ENCODE data around the gene LASP1.
A peak's percentile ranks its signal among the peaks of the same experiment; 100 is the strongest.
"Not testable (repeated sequence)": the region's sequence is repeated elsewhere in the genome, so short reads cannot be mapped to it uniquely, and the experiment has no call there.

LASP1 gene

GRCh38 chr17:38942696-38943334 lies 73.0 kb downstream of the LASP1 start:
- no peak overlapping the region for H3K4me3 ChIP-seq (ENCODE audit: low read length in 2 of 2)
- H3K27me3 ChIP-seq (ENCODE audit: control insufficient read depth in 1 of 2, insufficient read depth in 2 of 2, low read length in 2 of 2) = no peaks in the 10 kb centered on the region
- H3K4me1 ChIP-seq (ENCODE audit: control insufficient read depth, insufficient read depth, low read length) = no peaks in the 10 kb centered on the region
- H3K9me3 ChIP-seq (ENCODE audit: control insufficient read depth in 2 of 2, low read length in 2 of 2) = no peaks in the 10 kb centered on the region
- no peaks in the 10 kb centered on the region for H3K36me3 ChIP-seq (ENCODE audit: control insufficient read depth in 2 of 2, insufficient read depth in 2 of 2, low read length in 2 of 2)
- no peak overlapping the region for H3K27ac ChIP-seq (ENCODE audit: low read length)
- no peak overlapping the region for H3K9ac ChIP-seq (ENCODE audit: low read length in 2 of 2)

GRCh38 chr17:38943607-38944006 lies 73.7 kb downstream of the LASP1 start:
- no peak overlapping the region for H3K27ac ChIP-seq (ENCODE audit: low read length)
- no peaks in the 10 kb centered on the region for H3K4me1 ChIP-seq (ENCODE audit: control insufficient read depth, insufficient read depth, low read length)
- no peaks in the 10 kb centered on the region for H3K36me3 ChIP-seq (ENCODE audit: control insufficient read depth in 2 of 2, insufficient read depth in 2 of 2, low read length in 2 of 2)
- no peak overlapping the region for H3K9ac ChIP-seq (ENCODE audit: low read length in 2 of 2)
- no peaks in the 10 kb centered on the region for H3K27me3 ChIP-seq (ENCODE audit: control insufficient read depth in 1 of 2, insufficient read depth in 2 of 2, low read length in 2 of 2)
- no peak overlapping the region for H3K4me3 ChIP-seq (ENCODE audit: low read length in 2 of 2)
- no peaks in the 10 kb centered on the region for H3K9me3 ChIP-seq (ENCODE audit: control insufficient read depth in 2 of 2, low read length in 2 of 2)

DNA sequence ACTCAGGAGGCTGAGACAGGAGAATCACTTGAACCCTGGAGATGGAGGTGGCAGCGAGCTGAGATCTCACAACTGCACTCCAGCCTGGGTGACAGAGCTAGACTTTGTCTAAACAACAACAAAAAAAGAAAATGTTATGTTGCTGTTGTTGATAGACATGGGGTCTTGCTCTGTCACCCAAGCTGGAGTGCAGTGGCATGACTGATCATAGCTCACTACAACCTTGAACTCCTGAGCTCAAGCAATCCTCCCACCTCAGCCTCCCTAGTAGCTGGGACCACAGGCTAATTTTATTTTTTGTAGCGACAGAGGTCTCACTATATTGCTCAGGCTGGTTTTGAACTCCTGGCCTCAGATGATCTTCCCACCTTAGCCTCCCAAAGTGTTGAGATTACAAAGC lies 77.3 kb downstream of the LASP1 start:
- Histone ChIP-seq H3K4me1 (ENCODE audit: control insufficient read depth, insufficient read depth, low read length) (no peaks in the 10 kb centered on the region), H3K9ac (ENCODE audit: low read length in 2 of 2) (no peak overlapping the region), H3K27me3 (ENCODE audit: control insufficient read depth in 1 of 2, insufficient read depth in 2 of 2, low read length in 2 of 2) (no peaks in the 10 kb centered on the region), H3K4me3 (ENCODE audit: low read length in 2 of 2) (no peak overlapping the region), H3K36me3 (ENCODE audit: control insufficient read depth in 2 of 2, insufficient read depth in 2 of 2, low read length in 2 of 2) (no peaks in the 10 kb centered on the region), H3K27ac (ENCODE audit: low read length) (no peak overlapping the region), H3K9me3 (ENCODE audit: control insufficient read depth in 2 of 2, low read length in 2 of 2) (no peaks in the 10 kb centered on the region)

- H3K4me3 ChIP-seq (ENCODE audit: low read length in 2 of 2); H3K4me1 ChIP-seq (ENCODE audit: control insufficient read depth, insufficient read depth, low read length); H3K9ac ChIP-seq (ENCODE audit: low read length in 2 of 2); H3K27me3 ChIP-seq (ENCODE audit: control insufficient read depth in 1 of 2, insufficient read depth in 2 of 2, low read length in 2 of 2); H3K27ac ChIP-seq (ENCODE audit: low read length); H3K36me3 ChIP-seq (ENCODE audit: control insufficient read depth in 2 of 2, insufficient read depth in 2 of 2, low read length in 2 of 2); H3K9me3 ChIP-seq (ENCODE audit: control insufficient read depth in 2 of 2, low read length in 2 of 2): not testable (repeated sequence)
Observed at GRCh38 chr17:38953800-38954199, 83.9 kb downstream of the LASP1 start.

GRCh38 chr17:38958326-38958725 lies 88.5 kb downstream of the LASP1 start:
- no peak overlapping the region for H3K9ac ChIP-seq (ENCODE audit: low read length in 2 of 2)
- H3K36me3 ChIP-seq (ENCODE audit: control insufficient read depth in 2 of 2, insufficient read depth in 2 of 2, low read length in 2 of 2) = no peaks in the 10 kb centered on the region
- H3K27ac ChIP-seq (ENCODE audit: low read length) = no peak overlapping the region
- no peak overlapping the region for H3K4me3 ChIP-seq (ENCODE audit: low read length in 2 of 2)
- H3K9me3 ChIP-seq (ENCODE audit: control insufficient read depth in 2 of 2, low read length in 2 of 2) = no peaks in the 10 kb centered on the region
- no peaks in the 10 kb centered on the region for H3K27me3 ChIP-seq (ENCODE audit: control insufficient read depth in 1 of 2, insufficient read depth in 2 of 2, low read length in 2 of 2)
- H3K4me1 ChIP-seq (ENCODE audit: control insufficient read depth, insufficient read depth, low read length) = no peaks in the 10 kb centered on the region

DNA sequence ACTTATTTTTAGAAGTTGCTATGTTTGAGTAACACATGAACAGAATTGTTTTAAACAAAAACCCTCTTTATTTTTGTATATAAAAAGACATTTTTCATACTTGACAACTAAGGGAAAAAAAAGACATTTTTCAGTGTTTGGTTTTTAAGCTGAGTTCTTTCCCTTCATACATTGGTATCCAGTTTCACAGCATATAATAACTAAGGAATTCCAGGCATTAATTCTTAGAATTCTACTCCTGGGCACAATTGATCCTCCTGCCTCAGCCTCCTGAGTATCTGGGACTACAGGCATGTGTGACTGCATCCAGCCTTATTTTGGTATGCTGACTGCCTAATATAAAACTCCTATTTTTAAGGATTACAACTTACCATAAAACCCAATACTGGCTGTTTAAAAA lies 88.9 kb downstream of the LASP1 start:
- H3K4me3 ChIP-seq (ENCODE audit: low read length in 2 of 2) = no peak overlapping the region
- H3K9me3 ChIP-seq (ENCODE audit: control insufficient read depth in 2 of 2, low read length in 2 of 2) = no peaks in the 10 kb centered on the region
- no peak overlapping the region for H3K27ac ChIP-seq (ENCODE audit: low read length)
- H3K4me1 ChIP-seq (ENCODE audit: control insufficient read depth, insufficient read depth, low read length) = no peaks in the 10 kb centered on the region
- H3K9ac ChIP-seq (ENCODE audit: low read length in 2 of 2) = no peak overlapping the region
- H3K27me3 ChIP-seq (ENCODE audit: control insufficient read depth in 1 of 2, insufficient read depth in 2 of 2, low read length in 2 of 2) = no peaks in the 10 kb centered on the region
- H3K36me3 ChIP-seq (ENCODE audit: control insufficient read depth in 2 of 2, insufficient read depth in 2 of 2, low read length in 2 of 2) = no peaks in the 10 kb centered on the region

DNA sequence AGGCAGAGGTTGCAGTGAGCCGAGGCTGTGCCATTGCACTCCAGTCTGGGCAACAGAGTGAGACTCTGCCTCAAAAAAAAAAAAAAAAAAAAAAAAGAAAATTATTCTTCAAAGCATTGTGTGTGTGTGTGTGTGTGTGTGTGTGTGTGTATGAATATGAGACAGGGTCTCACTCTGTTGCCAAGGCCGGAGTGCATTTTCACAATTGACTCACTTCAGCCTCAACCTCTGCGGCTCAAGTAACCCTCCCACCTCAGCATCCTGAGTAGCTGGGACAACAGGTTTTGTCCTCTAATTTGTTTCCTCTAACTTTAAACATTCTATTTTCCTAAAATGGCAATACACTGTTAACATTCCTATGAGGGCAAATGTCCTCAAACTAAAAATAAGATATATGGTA lies 89.7 kb downstream of the LASP1 start:
- H3K27ac ChIP-seq (ENCODE audit: low read length) = no peak overlapping the region
- H3K36me3 ChIP-seq (ENCODE audit: control insufficient read depth in 2 of 2, insufficient read depth in 2 of 2, low read length in 2 of 2) = no peaks in the 10 kb centered on the region
- H3K4me3 ChIP-seq (ENCODE audit: low read length in 2 of 2) = no peak overlapping the region
- no peaks in the 10 kb centered on the region for H3K9me3 ChIP-seq (ENCODE audit: control insufficient read depth in 2 of 2, low read length in 2 of 2)
- no peaks in the 10 kb centered on the region for H3K27me3 ChIP-seq (ENCODE audit: control insufficient read depth in 1 of 2, insufficient read depth in 2 of 2, low read length in 2 of 2)
- no peaks in the 10 kb centered on the region for H3K4me1 ChIP-seq (ENCODE audit: control insufficient read depth, insufficient read depth, low read length)
- no peak overlapping the region for H3K9ac ChIP-seq (ENCODE audit: low read length in 2 of 2)

- no peak overlapping the region for H3K9ac ChIP-seq (ENCODE audit: low read length in 2 of 2)
- no peak overlapping the region for H3K27ac ChIP-seq (ENCODE audit: low read length)
- no peaks in the 10 kb centered on the region for H3K27me3 ChIP-seq (ENCODE audit: control insufficient read depth in 1 of 2, insufficient read depth in 2 of 2, low read length in 2 of 2)
- H3K36me3 ChIP-seq (ENCODE audit: control insufficient read depth in 2 of 2, insufficient read depth in 2 of 2, low read length in 2 of 2) = no peaks in the 10 kb centered on the region
- no peaks in the 10 kb centered on the region for H3K4me1 ChIP-seq (ENCODE audit: control insufficient read depth, insufficient read depth, low read length)
- no peak overlapping the region for H3K4me3 ChIP-seq (ENCODE audit: low read length in 2 of 2)
- H3K9me3 ChIP-seq (ENCODE audit: control insufficient read depth in 2 of 2, low read length in 2 of 2) = no peaks in the 10 kb centered on the region
Observed at GRCh38 chr17:38960402-38960801, 90.5 kb downstream of the LASP1 start.

DNA sequence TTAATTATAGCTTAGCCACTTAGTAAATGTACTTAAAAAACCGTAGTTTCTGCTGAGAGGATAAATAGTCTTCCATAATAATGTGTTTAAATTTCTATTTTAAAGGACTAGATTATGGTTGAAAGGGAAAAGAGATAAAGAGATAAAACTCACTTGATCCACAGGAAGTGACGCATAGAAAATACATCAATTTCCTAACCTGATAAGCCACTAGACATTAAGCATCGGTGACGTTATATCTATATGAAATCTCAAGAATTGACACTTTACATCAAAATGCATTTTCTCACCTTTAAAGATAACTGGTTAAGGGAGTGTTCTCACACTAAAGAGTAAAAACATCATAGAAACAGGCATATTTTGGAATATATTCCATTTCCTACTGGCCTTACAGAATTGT lies 91.6 kb downstream of the LASP1 start:
- Histone ChIP-seq H3K9me3 (ENCODE audit: control insufficient read depth in 2 of 2, low read length in 2 of 2) (no peaks in the 10 kb centered on the region), H3K4me3 (ENCODE audit: low read length in 2 of 2) (no peak overlapping the region), H3K27ac (ENCODE audit: low read length) (no peak overlapping the region), H3K27me3 (ENCODE audit: control insufficient read depth in 1 of 2, insufficient read depth in 2 of 2, low read length in 2 of 2) (no peaks in the 10 kb centered on the region), H3K36me3 (ENCODE audit: control insufficient read depth in 2 of 2, insufficient read depth in 2 of 2, low read length in 2 of 2) (no peaks in the 10 kb centered on the region), H3K9ac (ENCODE audit: low read length in 2 of 2) (no peak overlapping the region), H3K4me1 (ENCODE audit: control insufficient read depth, insufficient read depth, low read length) (no peaks in the 10 kb centered on the region)

DNA sequence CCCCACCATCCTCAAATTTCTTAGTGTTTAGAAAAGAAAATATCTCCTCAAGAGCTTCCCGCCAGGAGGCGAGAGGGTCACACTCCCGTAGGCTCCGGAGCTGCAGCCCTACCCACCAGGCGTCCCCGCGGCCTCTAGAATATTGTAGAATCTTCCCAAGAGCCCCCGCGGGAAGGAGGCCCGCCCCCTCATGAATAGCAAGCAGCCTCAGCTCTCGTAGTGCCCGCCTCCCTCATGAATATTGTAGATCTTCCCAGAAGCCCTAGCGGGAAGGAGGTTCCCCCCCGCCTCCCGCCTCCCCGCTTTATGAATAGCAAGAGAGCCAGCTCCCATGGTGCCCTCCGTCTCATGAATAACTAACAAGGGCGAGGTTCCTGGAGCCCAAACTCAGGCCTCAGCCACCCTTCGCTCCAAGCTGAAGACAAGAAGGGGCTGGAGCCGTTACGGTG lies 97.5 kb downstream of the LASP1 start, which contains the start of gene FBXO47:
Gene FBXO47, minus strand, starts transcription at position 114 of the 449 bp plus-strand sequence. CDS start 4,378 bp downstream, outside the sequence.
- Histone ChIP-seq H3K27me3 (ENCODE audit: control insufficient read depth in 1 of 2, insufficient read depth in 2 of 2, low read length in 2 of 2) (no peaks in the 10 kb centered on the region), H3K27ac (ENCODE audit: low read length) (peak within 1 kb of the TSS; percentile 31), H3K36me3 (ENCODE audit: control insufficient read depth in 2 of 2, insufficient read depth in 2 of 2, low read length in 2 of 2) (no peaks in the 10 kb centered on the region), H3K9me3 (ENCODE audit: control insufficient read depth in 2 of 2, low read length in 2 of 2) (no peaks in the 10 kb centered on the region), H3K9ac (ENCODE audit: low read length in 2 of 2) (peak within 1 kb of the TSS; percentile 62 to 67), H3K4me3 (ENCODE audit: low read length in 2 of 2) (peak within 1 kb of the TSS; percentile 67 to 68), H3K4me1 (ENCODE audit: control insufficient read depth, insufficient read depth, low read length) (no peaks in the 10 kb centered on the region)

DNA sequence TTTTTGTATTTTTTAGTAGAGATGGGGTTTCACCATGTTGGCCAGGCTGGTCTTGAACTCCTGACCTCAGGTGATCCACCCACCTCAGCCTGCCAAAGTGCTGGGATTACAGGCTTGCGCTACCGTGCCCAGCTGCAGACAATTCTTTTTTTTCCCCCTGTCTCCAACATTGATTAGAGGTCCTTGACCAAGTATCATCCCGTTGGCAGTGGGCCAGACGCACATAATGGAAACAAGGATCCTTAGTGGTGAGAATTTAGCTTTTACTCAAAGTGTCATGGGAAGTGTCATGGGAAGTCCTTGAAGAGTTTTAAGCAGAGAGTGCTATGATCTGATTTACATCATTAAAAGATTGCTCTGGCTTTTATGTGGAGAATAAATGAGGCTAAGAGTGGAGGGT lies 99.4 kb downstream of the LASP1 start:
- H3K9ac ChIP-seq (ENCODE audit: low read length in 2 of 2) = no peak overlapping the region
- no peak overlapping the region for H3K4me3 ChIP-seq (ENCODE audit: low read length in 2 of 2)
- H3K4me1 ChIP-seq (ENCODE audit: control insufficient read depth, insufficient read depth, low read length) = no peaks in the 10 kb centered on the region
- no peaks in the 10 kb centered on the region for H3K9me3 ChIP-seq (ENCODE audit: control insufficient read depth in 2 of 2, low read length in 2 of 2)
- H3K36me3 ChIP-seq (ENCODE audit: control insufficient read depth in 2 of 2, insufficient read depth in 2 of 2, low read length in 2 of 2) = no peaks in the 10 kb centered on the region
- H3K27ac ChIP-seq (ENCODE audit: low read length) = no peak overlapping the region
- H3K27me3 ChIP-seq (ENCODE audit: control insufficient read depth in 1 of 2, insufficient read depth in 2 of 2, low read length in 2 of 2) = no peaks in the 10 kb centered on the region
